ENCODE measurements around the gene OR10S1.

The OR10S1 gene

DNA sequence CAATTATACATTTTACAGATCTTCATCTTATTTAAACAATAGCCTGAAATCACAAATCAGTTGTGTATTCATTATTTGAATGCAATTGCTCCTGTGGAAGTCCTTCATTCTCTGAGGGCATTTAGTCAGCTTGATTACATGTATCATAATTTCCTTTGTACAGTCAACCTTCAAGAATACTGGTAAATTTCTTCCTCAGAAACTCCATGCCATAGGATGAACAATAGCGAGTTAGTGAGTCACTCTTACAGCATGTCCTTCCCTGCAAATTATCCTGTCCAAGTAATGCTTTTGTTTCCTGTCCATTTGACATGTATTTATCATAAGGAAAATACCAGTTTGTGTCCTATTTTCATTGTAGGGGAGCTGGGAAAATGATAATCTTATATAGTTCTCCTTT, 3.8 kb downstream of the OR10S1 start:
- DNase-seq (ENCODE audit: low read depth): peak; percentile 72
- H3K4me3 ChIP-seq (ENCODE audit: low read depth, low read length): no peak overlapping the region
- TF ChIP-seq, protein P1, sequence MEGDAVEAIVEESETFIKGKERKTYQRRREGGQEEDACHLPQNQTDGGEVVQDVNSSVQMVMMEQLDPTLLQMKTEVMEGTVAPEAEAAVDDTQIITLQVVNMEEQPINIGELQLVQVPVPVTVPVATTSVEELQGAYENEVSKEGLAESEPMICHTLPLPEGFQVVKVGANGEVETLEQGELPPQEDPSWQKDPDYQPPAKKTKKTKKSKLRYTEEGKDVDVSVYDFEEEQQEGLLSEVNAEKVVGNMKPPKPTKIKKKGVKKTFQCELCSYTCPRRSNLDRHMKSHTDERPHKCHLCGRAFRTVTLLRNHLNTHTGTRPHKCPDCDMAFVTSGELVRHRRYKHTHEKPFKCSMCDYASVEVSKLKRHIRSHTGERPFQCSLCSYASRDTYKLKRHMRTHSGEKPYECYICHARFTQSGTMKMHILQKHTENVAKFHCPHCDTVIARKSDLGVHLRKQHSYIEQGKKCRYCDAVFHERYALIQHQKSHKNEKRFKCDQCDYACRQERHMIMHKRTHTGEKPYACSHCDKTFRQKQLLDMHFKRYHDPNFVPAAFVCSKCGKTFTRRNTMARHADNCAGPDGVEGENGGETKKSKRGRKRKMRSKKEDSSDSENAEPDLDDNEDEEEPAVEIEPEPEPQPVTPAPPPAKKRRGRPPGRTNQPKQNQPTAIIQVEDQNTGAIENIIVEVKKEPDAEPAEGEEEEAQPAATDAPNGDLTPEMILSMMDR (conservative IDR thresholded peaks at IDR 0.05; ENCODE audit: low read depth, low read length): no peak

DNA sequence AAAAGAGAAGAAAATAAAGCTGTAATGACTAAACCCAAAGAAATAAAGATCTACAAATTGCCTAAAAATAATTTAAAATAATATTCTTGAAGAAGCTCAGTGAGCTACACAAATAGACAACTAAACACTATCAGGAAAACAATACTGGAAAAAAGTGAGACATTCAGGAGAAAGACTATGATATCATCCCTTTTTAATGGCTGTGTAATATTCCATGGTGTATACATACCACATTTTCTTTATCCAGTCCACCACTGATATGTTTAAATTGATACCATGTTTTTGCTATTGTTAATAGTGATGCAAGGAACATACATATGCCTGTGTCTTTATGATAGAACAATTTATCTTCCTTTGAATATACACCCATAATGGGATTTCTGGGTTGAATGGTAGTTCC, 20.8 kb downstream of the OR10S1 start:
- no peak overlapping the region for H3K4me3 ChIP-seq (ENCODE audit: low read depth, low read length)
- TF ChIP-seq, protein P1 (conservative IDR thresholded peaks at IDR 0.05; ENCODE audit: low read depth, low read length): no peak
- no peak for DNase-seq (ENCODE audit: low read depth)

DNA sequence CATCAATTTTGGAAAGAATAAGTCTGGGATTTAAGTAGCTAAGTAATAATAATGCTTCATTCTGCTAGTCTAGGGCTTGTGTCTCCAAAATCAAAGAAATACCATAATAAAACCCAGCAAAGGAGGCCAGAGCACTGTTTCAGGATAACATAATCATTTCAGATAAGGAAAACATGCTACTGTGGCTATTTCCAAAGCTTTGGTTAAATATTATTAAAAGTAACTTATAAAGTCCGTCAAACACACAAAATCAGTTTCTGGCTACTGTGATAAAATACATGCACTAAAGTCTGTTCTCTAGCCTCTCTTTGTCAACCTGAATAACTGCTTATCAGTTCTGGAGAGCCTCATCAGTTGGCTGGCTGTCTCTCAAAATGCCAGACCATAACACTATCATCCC, 32.4 kb downstream of the OR10S1 start:
- no peak for DNase-seq (ENCODE audit: low read depth)
- H3K4me3 ChIP-seq (ENCODE audit: low read depth, low read length): no peak overlapping the region
- TF ChIP-seq, protein P1 (conservative IDR thresholded peaks at IDR 0.05; ENCODE audit: low read depth, low read length): no peak

GRCh38 chr11:123943738-123944137, 33.8 kb downstream of the OR10S1 start, which contains the start of gene OR6T1:
Gene OR6T1, minus strand, starts transcription at chr11:123943838. Its CDS starts 0 bp downstream, at chr11:123943838.
- TF ChIP-seq, protein P1 (conservative IDR thresholded peaks at IDR 0.05; ENCODE audit: low read depth, low read length): no peak
- DNase-seq (ENCODE audit: low read depth): no peak
- no peak within 1 kb of the TSS for H3K4me3 ChIP-seq (ENCODE audit: low read depth, low read length)

DNA sequence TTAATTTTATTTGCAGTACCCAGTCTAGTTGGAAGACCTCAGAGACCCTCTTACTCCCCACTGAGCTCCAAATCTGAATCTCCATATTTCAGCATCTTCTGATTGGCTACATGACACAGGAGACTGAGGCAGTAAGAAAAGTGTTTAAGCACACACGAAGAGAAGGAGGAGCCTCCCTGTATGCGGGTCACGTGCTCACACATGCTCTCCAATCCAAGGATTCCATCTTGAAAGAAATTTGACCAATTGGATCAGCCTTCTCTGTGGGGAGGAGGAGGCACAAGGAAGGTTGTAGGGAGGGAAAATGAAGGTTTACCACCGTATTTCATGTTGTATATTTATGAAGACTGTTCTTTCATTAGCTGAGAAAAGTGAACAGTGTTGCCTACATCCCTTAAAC, 35.2 kb downstream of the OR10S1 start:
- no peak overlapping the region for H3K4me3 ChIP-seq (ENCODE audit: low read depth, low read length)
- no peak for DNase-seq (ENCODE audit: low read depth)
- TF ChIP-seq, protein P1 (conservative IDR thresholded peaks at IDR 0.05; ENCODE audit: low read depth, low read length): no peak

DNA sequence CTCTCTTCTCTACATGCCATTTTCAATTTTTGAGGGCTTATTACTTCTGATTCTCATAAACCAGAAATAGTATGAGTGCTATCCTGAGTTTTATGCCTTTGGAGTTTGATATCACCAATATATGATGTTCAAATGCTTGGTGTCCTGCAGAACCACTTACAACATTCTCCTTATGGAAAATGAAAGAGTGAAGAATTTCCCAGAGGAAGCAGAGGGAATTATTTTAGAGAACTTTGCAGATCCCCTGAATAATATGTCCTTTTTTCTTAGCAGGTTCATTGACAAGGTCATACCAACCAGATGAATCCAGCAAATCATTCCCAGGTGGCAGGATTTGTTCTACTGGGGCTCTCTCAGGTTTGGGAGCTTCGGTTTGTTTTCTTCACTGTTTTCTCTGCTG, 38.3 kb downstream of the OR10S1 start, which contains the start of gene OR4D5:
Gene OR4D5 (plus strand): TSS at position 301 of the 400 bp plus-strand sequence. CDS start 0 bp downstream, at position 301.
- TF ChIP-seq, protein P1 (conservative IDR thresholded peaks at IDR 0.05; ENCODE audit: low read depth, low read length): no peak

More for the DNA sequence above, 38.3 kb downstream of the OR10S1 start, which contains the start of gene OR4D5:
- no peak for DNase-seq (ENCODE audit: low read depth)
- H3K4me3 ChIP-seq (ENCODE audit: low read depth, low read length): no peak within 1 kb of the TSS

All from choroid plexus epithelial cell (primary cell).